GM19099 (cell line): ENCODE measurements around the gene DGKZ.

Experiments
- POLR2A ChIP-seq: IDR thresholded peaks from 3 replicates; pipeline ENCODE4 v1.6.1; 2011; ENCODE audit warnings: low read depth; ENCODE audit not compliant: insufficient read length; ENCODE audit errors: extremely low read depth

The DGKZ gene

GRCh38 chr11:46346886-46347636 is at the start of gene DGKZ:
Gene DGKZ (plus strand): TSS chr11:46347463. CDS start chr11:46347660, 197 bp downstream.
- TF ChIP-seq POLR2A: peak; percentile 68

GRCh38 chr11:46298699-46299433 is 48.4 kb upstream of the DGKZ start:
- TF ChIP-seq POLR2A: no peak

GRCh38 chr11:46299451-46299961 is 47.8 kb upstream of the DGKZ start:
- no peak for TF ChIP-seq POLR2A

GRCh38 chr11:46300270-46300669 is 47.0 kb upstream of the DGKZ start:
- TF ChIP-seq POLR2A: no peak

GRCh38 chr11:46302866-46303265 is 44.4 kb upstream of the DGKZ start:
- TF ChIP-seq POLR2A: no peak

GRCh38 chr11:46304605-46305179 is 42.6 kb upstream of the DGKZ start:
- TF ChIP-seq POLR2A: no peak

- TF ChIP-seq POLR2A: no peak
Observed at GRCh38 chr11:46305295-46305694, 42.0 kb upstream of the DGKZ start.

GRCh38 chr11:46306296-46306853 is 40.9 kb upstream of the DGKZ start:
- TF ChIP-seq POLR2A: no peak

- no peak for TF ChIP-seq POLR2A
Observed at GRCh38 chr11:46307369-46307768, 39.9 kb upstream of the DGKZ start.

GRCh38 chr11:46307785-46308341 is 39.4 kb upstream of the DGKZ start:
- TF ChIP-seq POLR2A: no peak

- TF ChIP-seq POLR2A: no peak
Observed at GRCh38 chr11:46308631-46309419, 38.4 kb upstream of the DGKZ start.

- TF ChIP-seq POLR2A: no peak
Observed at GRCh38 chr11:46309814-46310259, 37.4 kb upstream of the DGKZ start.

- no peak for TF ChIP-seq POLR2A
Observed at GRCh38 chr11:46315033-46315738, 32.1 kb upstream of the DGKZ start.
